ENCODE measurements around the gene SAMSN1. TPM values are rescaled to one million over a fixed set of nuclear protein-coding genes. Genes with fewer than 3 reads are reported as not detected.

Gene SAMSN1
- total RNA-seq, 5 donors from 2014 or later (not counting 1 experiment from before 2014, with no cell fraction given): 25.3 to 64.6 (median 45.4) TPM

- Histone ChIP-seq H3K4me1 (ENCODE audit: control insufficient read depth in 1 of 2, extremely low read depth in 1 of 2, insufficient read depth in 2 of 2, low read length in 2 of 2) (peaks cover 3% of the 10 kb centered on the region in 2 experiments), H3K27me3 (replicated peaks in 1 of 2; ENCODE audit: control insufficient read depth in 2 of 2, extremely low read depth in 1 of 2, insufficient read depth in 2 of 2, low read length in 1 of 2) (no peaks in the 10 kb centered on the region), H3K27ac (ENCODE audit: low read length) (no peak overlapping the region), H3K36me3 (ENCODE audit: control insufficient read depth in 2 of 2, extremely low read depth in 1 of 2, insufficient read depth in 1 of 2, low read length in 1 of 2) (no peaks in the 10 kb centered on the region), H3K9me3 (peaks cover 2% of the 10 kb centered on the region), H3K4me3 (ENCODE audit: control insufficient read depth in 1 of 2, extremely low read depth in 1 of 2, low read length in 1 of 2) (no peak overlapping the region)
- ATAC-seq (replicated peaks in 1 of 4): no peak
- peaks cover 0 to 9% (median 0%) of the 10 kb centered on the region in 3 donors for H3K9me3 Mint-ChIP-seq
- H3K36me3 Mint-ChIP-seq: no peaks in the 10 kb centered on the region
- H3K4me3 Mint-ChIP-seq: no peak overlapping the region
- CTCF ChIA-PET: no interaction called here
- DNase-seq: no peak
- peaks cover 30 to 46% (median 32%) of the 10 kb centered on the region in 3 donors for H3K4me1 Mint-ChIP-seq
- no peaks in the 10 kb centered on the region for H3K27me3 Mint-ChIP-seq
- POLR2A ChIA-PET: interaction anchor here in 1 of 2 donors (0.8 kb wide), 1 partner anchor 12 kb away, joined by 3 read pairs; no protein-coding TSS in a partner anchor
- H3K27ac Mint-ChIP-seq: no peak overlapping the region
These were observed 13.0 kb upstream of the SAMSN1 start for GRCh38 chr21:14559102-14559501.

GRCh38 chr21:14557413-14557812, 11.3 kb upstream of the SAMSN1 start:
- POLR2A ChIA-PET: no interaction called here
- Histone ChIP-seq H3K4me1 (ENCODE audit: control insufficient read depth in 1 of 2, extremely low read depth in 1 of 2, insufficient read depth in 2 of 2, low read length in 2 of 2) (peaks cover 3% of the 10 kb centered on the region in 2 experiments), H3K27me3 (replicated peaks in 1 of 2; ENCODE audit: control insufficient read depth in 2 of 2, extremely low read depth in 1 of 2, insufficient read depth in 2 of 2, low read length in 1 of 2) (no peaks in the 10 kb centered on the region), H3K9me3 (peaks cover 2% of the 10 kb centered on the region), H3K4me3 (ENCODE audit: control insufficient read depth in 1 of 2, extremely low read depth in 1 of 2, low read length in 1 of 2) (no peak overlapping the region), H3K27ac (ENCODE audit: low read length) (no peak overlapping the region), H3K36me3 (ENCODE audit: control insufficient read depth in 2 of 2, extremely low read depth in 1 of 2, insufficient read depth in 1 of 2, low read length in 1 of 2) (no peaks in the 10 kb centered on the region)
- CTCF ChIA-PET: no interaction called here
- peaks cover 30 to 46% (median 32%) of the 10 kb centered on the region in 3 donors for H3K4me1 Mint-ChIP-seq
- 83% methylated on average over 2 of the region's 5 CpGs for WGBS (ENCODE audit: insufficient coverage)
- H3K36me3 Mint-ChIP-seq: no peaks in the 10 kb centered on the region
- H3K4me3 Mint-ChIP-seq: no peak overlapping the region
- peaks cover 0 to 9% (median 0%) of the 10 kb centered on the region in 3 donors for H3K9me3 Mint-ChIP-seq
- no peak overlapping the region for H3K27ac Mint-ChIP-seq
- H3K27me3 Mint-ChIP-seq: no peaks in the 10 kb centered on the region
- DNase-seq (no peak), ATAC-seq (replicated peaks in 1 of 4) (no peak)

GRCh38 chr21:14554948-14555347, 8.8 kb upstream of the SAMSN1 start:
- no peaks in the 10 kb centered on the region for H3K27me3 Mint-ChIP-seq
- H3K4me3 Mint-ChIP-seq: no peak overlapping the region
- ChIA-PET CTCF (interaction anchor here in 1 of 2 donors (0.6 to 0.9 kb wide), 2 partner anchors 117 to 181 kb away, joined by 3 read pairs; no protein-coding TSS in a partner anchor), POLR2A (interaction anchor here in 1 of 2 donors (0.7 kb wide), 1 partner anchor 13 kb away, joined by 3 read pairs; no protein-coding TSS in a partner anchor)
- WGBS (ENCODE audit: insufficient coverage): no CpG with 5 or more reads among the region's 1 CpG
- DNase-seq (no peak), ATAC-seq (replicated peaks in 1 of 4) (peak; percentile 53 to 79 (median 70))
- no peaks in the 10 kb centered on the region for H3K9me3 ChIP-seq
- H3K27ac Mint-ChIP-seq: peak overlapping the region in 1 of 2 donors; percentile 50
- H3K9me3 Mint-ChIP-seq: no peaks in the 10 kb centered on the region
- H3K4me1 Mint-ChIP-seq: peaks cover 37 to 54% (median 39%) of the 10 kb centered on the region in 3 donors
- H3K36me3 Mint-ChIP-seq: no peaks in the 10 kb centered on the region
- H3K4me1 ChIP-seq (ENCODE audit: control insufficient read depth in 1 of 2, extremely low read depth in 1 of 2, insufficient read depth in 2 of 2, low read length in 2 of 2): peaks cover 7 to 14% of the 10 kb centered on the region in 2 experiments
- no peak overlapping the region for H3K4me3 ChIP-seq (ENCODE audit: control insufficient read depth in 1 of 2, extremely low read depth in 1 of 2, low read length in 1 of 2)
- no peak overlapping the region for H3K27ac ChIP-seq (ENCODE audit: low read length)
- no peaks in the 10 kb centered on the region for H3K27me3 ChIP-seq (replicated peaks in 1 of 2; ENCODE audit: control insufficient read depth in 2 of 2, extremely low read depth in 1 of 2, insufficient read depth in 2 of 2, low read length in 1 of 2)
- no peaks in the 10 kb centered on the region for H3K36me3 ChIP-seq (ENCODE audit: control insufficient read depth in 2 of 2, extremely low read depth in 1 of 2, insufficient read depth in 1 of 2, low read length in 1 of 2)

DNA sequence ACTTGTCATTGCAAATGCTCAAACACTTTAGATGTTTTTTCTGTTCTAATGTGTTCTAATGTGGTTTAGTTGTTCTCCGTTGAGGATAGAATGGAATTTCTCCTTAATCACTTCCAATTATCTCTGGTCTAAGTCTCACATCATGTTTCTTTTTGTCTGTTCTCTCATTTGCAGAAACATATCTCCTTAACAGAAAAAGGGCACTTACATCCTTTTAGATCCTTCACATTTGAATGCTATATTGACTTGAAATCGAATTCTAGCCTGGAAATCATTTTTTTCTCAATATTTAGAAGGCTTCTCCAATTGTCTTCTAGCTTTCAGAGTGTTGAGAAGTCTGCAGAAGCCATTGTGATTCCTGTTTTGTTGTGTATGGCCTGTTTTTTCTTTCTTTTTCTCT, 7.3 kb upstream of the SAMSN1 start:
- no peaks in the 10 kb centered on the region for H3K27me3 Mint-ChIP-seq
- no peak for ATAC-seq (replicated peaks in 1 of 4)
- Histone ChIP-seq H3K9me3 (no peaks in the 10 kb centered on the region), H3K36me3 (ENCODE audit: control insufficient read depth in 2 of 2, extremely low read depth in 1 of 2, insufficient read depth in 1 of 2, low read length in 1 of 2) (no peaks in the 10 kb centered on the region), H3K27ac (ENCODE audit: low read length) (no peak overlapping the region), H3K4me1 (ENCODE audit: control insufficient read depth in 1 of 2, extremely low read depth in 1 of 2, insufficient read depth in 2 of 2, low read length in 2 of 2) (peaks cover 8 to 18% of the 10 kb centered on the region in 2 experiments), H3K4me3 (ENCODE audit: control insufficient read depth in 1 of 2, extremely low read depth in 1 of 2, low read length in 1 of 2) (no peak overlapping the region), H3K27me3 (replicated peaks in 1 of 2; ENCODE audit: control insufficient read depth in 2 of 2, extremely low read depth in 1 of 2, insufficient read depth in 2 of 2, low read length in 1 of 2) (no peaks in the 10 kb centered on the region)
- H3K27ac Mint-ChIP-seq: no peak overlapping the region
- H3K9me3 Mint-ChIP-seq: no peaks in the 10 kb centered on the region
- ChIA-PET CTCF (no interaction called here), POLR2A (no interaction called here)
- no CpG with 5 or more reads among the region's 2 CpGs for WGBS (ENCODE audit: insufficient coverage)
- H3K4me1 Mint-ChIP-seq: peaks cover 44 to 66% (median 53%) of the 10 kb centered on the region in 3 donors
- DNase-seq: no peak
- no peak overlapping the region for H3K4me3 Mint-ChIP-seq
- H3K36me3 Mint-ChIP-seq: no peaks in the 10 kb centered on the region

- H3K27me3 Mint-ChIP-seq: no peaks in the 10 kb centered on the region
- Histone ChIP-seq H3K27me3 (replicated peaks in 1 of 2; ENCODE audit: control insufficient read depth in 2 of 2, extremely low read depth in 1 of 2, insufficient read depth in 2 of 2, low read length in 1 of 2) (no peaks in the 10 kb centered on the region), H3K4me3 (ENCODE audit: control insufficient read depth in 1 of 2, extremely low read depth in 1 of 2, low read length in 1 of 2) (no peak overlapping the region), H3K4me1 (ENCODE audit: control insufficient read depth in 1 of 2, extremely low read depth in 1 of 2, insufficient read depth in 2 of 2, low read length in 2 of 2) (peaks cover 9 to 21% of the 10 kb centered on the region in 2 experiments), H3K36me3 (ENCODE audit: control insufficient read depth in 2 of 2, extremely low read depth in 1 of 2, insufficient read depth in 1 of 2, low read length in 1 of 2) (no peaks in the 10 kb centered on the region), H3K9me3 (no peaks in the 10 kb centered on the region), H3K27ac (ENCODE audit: low read length) (no peak overlapping the region)
- no peak overlapping the region for H3K27ac Mint-ChIP-seq
- no peak overlapping the region for H3K4me3 Mint-ChIP-seq
- DNase-seq: no peak
- peaks cover 59 to 71% (median 64%) of the 10 kb centered on the region in 3 donors for H3K4me1 Mint-ChIP-seq
- no peaks in the 10 kb centered on the region for H3K9me3 Mint-ChIP-seq
- no CpG with 5 or more reads among the region's 2 CpGs for WGBS (ENCODE audit: insufficient coverage)
- ATAC-seq (replicated peaks in 1 of 4): no peak
- no peaks in the 10 kb centered on the region for H3K36me3 Mint-ChIP-seq
- ChIA-PET CTCF (interaction anchor here in 1 of 2 donors (0.7 kb wide), 1 partner anchor 186 kb away, joined by 3 read pairs; no protein-coding TSS in a partner anchor), POLR2A (interaction anchor here in 1 of 2 donors (0.6 kb wide), 1 partner anchor 15 kb away, joined by 3 read pairs; no protein-coding TSS in a partner anchor)
These were observed 5.6 kb upstream of the SAMSN1 start for GRCh38 chr21:14551741-14552140.

- H3K4me3 ChIP-seq (ENCODE audit: control insufficient read depth in 1 of 2, extremely low read depth in 1 of 2, low read length in 1 of 2): peak overlapping the region in 1 of 2 donors; percentile 15
- no peaks in the 10 kb centered on the region for H3K27me3 Mint-ChIP-seq
- peaks cover 12 to 20% of the 10 kb centered on the region in 2 experiments for H3K4me1 ChIP-seq (ENCODE audit: control insufficient read depth in 1 of 2, extremely low read depth in 1 of 2, insufficient read depth in 2 of 2, low read length in 2 of 2)
- no peaks in the 10 kb centered on the region for H3K36me3 ChIP-seq (ENCODE audit: control insufficient read depth in 2 of 2, extremely low read depth in 1 of 2, insufficient read depth in 1 of 2, low read length in 1 of 2)
- DNase-seq: peak in 1 of 35 experiments; percentile 45
- no peaks in the 10 kb centered on the region for H3K27me3 ChIP-seq (replicated peaks in 1 of 2; ENCODE audit: control insufficient read depth in 2 of 2, extremely low read depth in 1 of 2, insufficient read depth in 2 of 2, low read length in 1 of 2)
- WGBS (ENCODE audit: insufficient coverage): 0% methylated on average over 1 of the region's 3 CpGs
- peak overlapping the region; percentile 81 to 91 for H3K27ac Mint-ChIP-seq
- CTCF ChIA-PET: interaction anchor here (0.6 to 1.1 kb wide), 5 partner anchors 9 to 188 kb away, joined by 3 to 6 read pairs (median 3); no protein-coding TSS in a partner anchor
- peak overlapping the region; percentile 33 for H3K27ac ChIP-seq (ENCODE audit: low read length)
- H3K36me3 Mint-ChIP-seq: no peaks in the 10 kb centered on the region
- peaks cover 45 to 60% (median 52%) of the 10 kb centered on the region in 3 donors for H3K4me1 Mint-ChIP-seq
- POLR2A ChIA-PET: interaction anchor here (0.6 to 1.0 kb wide), 5 partner anchors 14 to 187 kb away, joined by 3 read pairs; no protein-coding TSS in a partner anchor
- no peaks in the 10 kb centered on the region for H3K9me3 ChIP-seq
- ATAC-seq (replicated peaks in 1 of 4): peak in 1 of 4 experiments; percentile 24
- H3K9me3 Mint-ChIP-seq: no peaks in the 10 kb centered on the region
- H3K4me3 Mint-ChIP-seq: peak overlapping the region in 1 of 3 donors; percentile 59
These were observed 4.0 kb upstream of the SAMSN1 start for GRCh38 chr21:14550135-14550534.

Measured in T-cell (primary cell).